Right cardiac atrium (tissue), 5 donors: ENCODE data around the gene AQP1. TPM values are rescaled to one million over a fixed set of nuclear protein-coding genes. Genes with fewer than 3 reads are reported as not detected.
A peak's percentile ranks its signal among the peaks of the same experiment; 100 is the strongest.

Experiments
- ATAC-seq, 2 donors: fragments of 200-7000 bp; cut with Tn5 transposase; one replicate each; pipeline versions ENCODE4 v1.8.0 to v1.9.1; 2020; ENCODE audit warnings: moderate library complexity in 2 of 2, mild to moderate bottlenecking in 1 of 2
- DNase-seq, 3 donors: peaks; one replicate each; pipeline ENCODE4 v3.0.0-alpha.2; 2020
- H3K27ac ChIP-seq: one replicate; pipeline ENCODE4 v1.5.1; 2013; ENCODE audit warnings: mild to moderate bottlenecking, low read length, control low read depth, moderate library complexity
- H3K27me3 ChIP-seq: one replicate; pipeline ENCODE4 v1.6.1; 2013; ENCODE audit not compliant: control insufficient read depth, insufficient read depth
- H3K4me1 ChIP-seq: one replicate; pipeline ENCODE4 v1.6.1; 2013; ENCODE audit warnings: low read length; ENCODE audit not compliant: control insufficient read depth, insufficient read depth
- H3K4me3 ChIP-seq: one replicate; pipeline ENCODE4 v1.5.1; 2013; ENCODE audit warnings: low read length, control low read depth
- H3K9me3 ChIP-seq: one replicate; pipeline ENCODE4 v1.6.1; 2013; ENCODE audit warnings: low read length; ENCODE audit not compliant: control insufficient read depth
- WGBS: extraction: QIAGEN DNeasy Blood & Tissue Kit; methylation state at CpG from one replicate; pipeline ENCODE4 v1.1.7; 2013; 5-methylcytosine and 5-hydroxymethylcytosine counted together
- intact Hi-C, 4 donors: fragments of 100-400 bp; cut with DNase I; formaldehyde crosslinking; loops; one replicate each; pipeline versions ENCODE4 v1.11.0 to v1.14.0; 2022 to 2023
- polyA plus RNA-seq: library from polyadenylated mRNA; stranded (reverse); fragments of 200-250 nt; gene quantifications from one replicate; pipeline ENCODE4 v1.2.3, GENCODE V29; 2013
- total RNA-seq, 4 donors: library from RNA; stranded (reverse); fragmentation: NEBNext Ultra II Directional; extraction: Animal tissue kit (Norgen Biotek cat#: 25700); gene quantifications; one replicate each; pipeline ENCODE4 v1.2.1, GENCODE V29; 2021
- donor health status: healthy with polysubstance abuse.
- donor health status: DM: no; HTN: yes; CAD: no.
- donor health status: DM: no; HTN: no; CAD: no.
- donor health status: DM: no; HTN: yes; CAD: no; lungs with severe emphysema.
- donor health status: DM: yes; HTN: yes; CAD: no.

AQP1 gene
- total and polyA plus RNA-seq, 5 donors = 187 to 254 (median 219) TPM

- no peaks in the 10 kb centered on the region for H3K27me3 ChIP-seq
- 29% methylated on average over 4 of the region's 4 CpGs for WGBS
- H3K27ac ChIP-seq = peak overlapping the region; percentile 86
- DNase-seq (peak; percentile 62 to 74 (median 69)), ATAC-seq (peak in 1 of 2 donors; percentile 59)
- H3K4me1 ChIP-seq = peaks cover 28% of the 10 kb centered on the region
- no peaks in the 10 kb centered on the region for H3K9me3 ChIP-seq
- H3K4me3 ChIP-seq = peak overlapping the region; percentile 29
- intact Hi-C loops = no loop called here
Measured at GRCh38 chr7:30914596-30914995, 2.9 kb downstream of the AQP1 start.

GRCh38 chr7:30915005-30915601 is 3.5 kb downstream of the AQP1 start:
- intact Hi-C loops = no loop called here
- H3K4me1 ChIP-seq = peaks cover 32% of the 10 kb centered on the region
- peak overlapping the region; percentile 86 for H3K27ac ChIP-seq
- no peaks in the 10 kb centered on the region for H3K9me3 ChIP-seq
- H3K4me3 ChIP-seq = peak overlapping the region; percentile 29
- 42% methylated on average over 11 of the region's 11 CpGs for WGBS
- DNase-seq = peak; percentile 46 to 70 (median 65)
- peak; percentile 5 to 36 for ATAC-seq
- no peaks in the 10 kb centered on the region for H3K27me3 ChIP-seq

GRCh38 chr7:30915751-30916150 is 4.1 kb downstream of the AQP1 start:
- Histone ChIP-seq H3K27me3 (no peaks in the 10 kb centered on the region), H3K4me1 (peaks cover 35% of the 10 kb centered on the region), H3K27ac (peak overlapping the region; percentile 86), H3K9me3 (no peaks in the 10 kb centered on the region), H3K4me3 (peak overlapping the region; percentile 29)
- WGBS = 50% methylated on average over 6 of the region's 6 CpGs
- intact Hi-C loops = no loop called here
- DNase-seq = peak; percentile 32 to 57 (median 32)
- ATAC-seq = peak in 1 of 2 donors; percentile 1

- peak overlapping the region; percentile 86 for H3K27ac ChIP-seq
- H3K9me3 ChIP-seq = no peaks in the 10 kb centered on the region
- DNase-seq = peak in 2 of 3 donors; percentile 33 to 36
- H3K4me1 ChIP-seq = peaks cover 31% of the 10 kb centered on the region
- WGBS = 42% methylated on average over 3 of the region's 3 CpGs
- H3K4me3 ChIP-seq = no peak overlapping the region
- ATAC-seq = no peak
- intact Hi-C loops = no loop called here
- no peaks in the 10 kb centered on the region for H3K27me3 ChIP-seq
Measured at GRCh38 chr7:30916255-30916654, 4.6 kb downstream of the AQP1 start.

- WGBS = 69% methylated on average over 7 of the region's 7 CpGs
- DNase-seq (peak in 2 of 3 donors; percentile 6 to 46), ATAC-seq (no peak)
- no peaks in the 10 kb centered on the region for H3K27me3 ChIP-seq
- peak overlapping the region; percentile 15 for H3K27ac ChIP-seq
- intact Hi-C loops = no loop called here
- peaks cover 36% of the 10 kb centered on the region for H3K4me1 ChIP-seq
- H3K4me3 ChIP-seq = no peak overlapping the region
- H3K9me3 ChIP-seq = no peaks in the 10 kb centered on the region
Measured at GRCh38 chr7:30916767-30917166, 5.1 kb downstream of the AQP1 start.

- no peak overlapping the region for H3K4me3 ChIP-seq
- DNase-seq = peak; percentile 2 to 13 (median 11)
- WGBS = 74% methylated on average over 4 of the region's 4 CpGs
- no peaks in the 10 kb centered on the region for H3K27me3 ChIP-seq
- no peaks in the 10 kb centered on the region for H3K9me3 ChIP-seq
- intact Hi-C loops = no loop called here
- no peak for ATAC-seq
- peaks cover 36% of the 10 kb centered on the region for H3K4me1 ChIP-seq
- H3K27ac ChIP-seq = peak overlapping the region; percentile 15
Measured at GRCh38 chr7:30917216-30917893, 5.7 kb downstream of the AQP1 start.

GRCh38 chr7:30918676-30919075 is 7.0 kb downstream of the AQP1 start:
- no peaks in the 10 kb centered on the region for H3K9me3 ChIP-seq
- H3K27ac ChIP-seq = peak overlapping the region; percentile 6
- no peak for ATAC-seq
- 72% methylated on average over 4 of the region's 4 CpGs for WGBS
- peaks cover 41% of the 10 kb centered on the region for H3K4me1 ChIP-seq
- no peak overlapping the region for H3K4me3 ChIP-seq
- H3K27me3 ChIP-seq = no peaks in the 10 kb centered on the region
- DNase-seq = peak; percentile 15 to 39 (median 37)
- intact Hi-C loops = no loop called here

- 50% methylated on average over 11 of the region's 11 CpGs for WGBS
- H3K9me3 ChIP-seq = no peaks in the 10 kb centered on the region
- no peaks in the 10 kb centered on the region for H3K27me3 ChIP-seq
- ATAC-seq (peak in 1 of 2 donors; percentile 5), DNase-seq (peak; percentile 34 to 39 (median 37))
- H3K4me3 ChIP-seq = no peak overlapping the region
- H3K4me1 ChIP-seq = peaks cover 33% of the 10 kb centered on the region
- H3K27ac ChIP-seq = peak overlapping the region; percentile 94
- intact Hi-C loops = loop anchor here in 1 of 4 donors (5.0 kb wide), 1 partner anchor 42 kb away; the partner anchor contains the start of gene GHRHR
Measured at GRCh38 chr7:30920021-30920583, 8.4 kb downstream of the AQP1 start.

GRCh38 chr7:30920584-30921539 is 9.2 kb downstream of the AQP1 start:
- Histone ChIP-seq H3K27ac (peak overlapping the region; percentile 94), H3K4me3 (no peak overlapping the region), H3K9me3 (no peaks in the 10 kb centered on the region), H3K27me3 (no peaks in the 10 kb centered on the region), H3K4me1 (peaks cover 32% of the 10 kb centered on the region)
- intact Hi-C loops = loop anchor here in 1 of 4 donors (5.0 kb wide), 1 partner anchor 41 kb away; the partner anchor contains the start of gene GHRHR
- WGBS = 41% methylated on average over 9 of the region's 9 CpGs
- DNase-seq (peak; percentile 72 to 88 (median 83)), ATAC-seq (peak; percentile 79 to 83)
